Right lobe of liver (tissue), 6 donors: ENCODE measurements around the gene CLEC1B. TPM values are rescaled to one million over a fixed set of nuclear protein-coding genes. Genes with fewer than 3 reads are reported as not detected.
"Not testable (repeated sequence)": the region's sequence is repeated elsewhere in the genome, so short reads cannot be mapped to it uniquely, and the experiment has no call there.

ENCODE experiments used
- ATAC-seq, 4 donors: fragments of 200-7000 bp; cut with Tn5 transposase; one replicate each; pipeline ENCODE4 v1.9.1; 2020; ENCODE audit warnings: mild to moderate bottlenecking in 4 of 4, moderate library complexity in 4 of 4
- DNase-seq, 3 donors: peaks; one replicate each; pipeline ENCODE4 v3.0.0-alpha.2; 2020
- H3K27ac ChIP-seq, 3 donors: fragments of 200-600 bp; one replicate each; pipeline ENCODE4 v1.8.0; 2022
- H3K27me3 ChIP-seq, 2 donors: fragments of 200-600 bp; one replicate each; pipeline ENCODE4 v1.8.0; 2022
- H3K36me3 ChIP-seq, 4 donors: fragments of 200-600 bp; sonication (generic) in 1 of 4; one replicate each; pipeline versions ENCODE4 v1.5.1 to v1.8.0; 2017 to 2022; ENCODE audit warnings: control low read depth in 1 of 4
- H3K4me1 ChIP-seq, 4 donors: fragments of 200-600 bp; sonication (generic) in 1 of 4; one replicate each; pipeline versions ENCODE4 v1.5.1 to v1.8.0; 2017 to 2022; ENCODE audit warnings: control low read depth in 1 of 4
- H3K4me3 ChIP-seq, 3 donors: fragments of 200-600 bp; one replicate each; pipeline ENCODE4 v1.8.0; 2022
- H3K9me3 ChIP-seq, 4 donors: fragments of 200-600 bp; sonication (generic) in 1 of 4; one replicate each; pipeline versions ENCODE4 v1.5.1 to v1.8.0; 2017 to 2022; ENCODE audit warnings: control low read depth in 1 of 4
- POLR2A ChIP-seq: fragments of 450-650 bp; IDR thresholded peaks from one replicate; pipeline ENCODE4 v1.6.1; 2017; ENCODE audit warnings: antibody characterized with exemption, mild to moderate bottlenecking
- WGBS: methylation state at CpG from one replicate; pipeline ENCODE4 v1.1.6; 2018; ENCODE audit warnings: low coverage, low lambda C conversion rate; ENCODE audit not compliant: insufficient coverage; ENCODE audit errors: missing lambda C conversion rate; 5-methylcytosine and 5-hydroxymethylcytosine counted together
- intact Hi-C, 2 donors: fragments of 100-400 bp; cut with DNase I; formaldehyde crosslinking; loops; one replicate each; pipeline versions ENCODE4 v1.11.2 to v1.14.1; 2022
- total RNA-seq, 6 experiments: library from RNA; depleted of rRNA in 2 of 6; stranded (reverse); fragments of >200 nt in 2 of 6; fragmentation: NEBNext Ultra II Directional in 3 of 6; extraction: Animal tissue kit (Norgen Biotek cat#: 25700) in 3 of 6; gene quantifications; one replicate each; pipeline versions ENCODE4 v1.1.0 to v1.2.4, GENCODE V29; 2016 to 2023
- TF ChIP-seq, protein P1 (sequence below), 4 donors: fragments of 200-600 bp in 3 of 4; fragments of 450-650 bp in 1 of 4; IDR thresholded peaks; one replicate each; pipeline versions ENCODE4 v1.5.1 to v1.8.0; 2016 to 2022; ENCODE audit warnings: antibody characterized with exemption in 4 of 4, mild to moderate bottlenecking in 2 of 4
- donor health status: DM: no; HTN: yes; CAD: no.
- donor health status: DM: no; HTN: no; CAD: no.
- donor health status: DM: no; HTN: no; CAD: no.
- donor health status: DM: no; HTN: yes; CAD: no.
- donor health status: DM: no; HTN: yes; CAD: no.

Gene CLEC1B
- total RNA-seq, 6 experiments from 2014 or later, result 6.8 to 23.5 (median 9.7) TPM

DNA sequence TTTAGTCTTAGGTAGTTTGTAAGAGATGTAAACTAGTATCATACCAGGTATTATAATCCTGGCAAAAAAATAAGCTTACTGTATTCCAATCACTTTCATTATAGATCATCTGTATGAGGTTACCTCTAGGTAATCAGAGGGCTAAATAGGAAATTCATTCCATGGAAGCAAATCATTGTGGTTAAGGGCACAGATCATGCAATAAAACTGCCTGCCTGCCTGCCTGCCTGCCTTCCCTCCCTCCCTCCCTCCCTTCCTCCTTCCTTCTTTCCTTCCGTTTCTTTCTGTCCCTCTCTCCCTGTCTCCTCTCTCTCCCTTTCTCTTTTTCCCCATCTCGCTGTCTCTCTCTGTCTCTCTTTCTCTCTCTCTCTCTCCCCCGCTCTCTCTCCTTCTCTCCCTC is 28.4 kb upstream of the CLEC1B start:
- Histone ChIP-seq H3K36me3 (no peaks in the 10 kb centered on the region), H3K9me3 (no peaks in the 10 kb centered on the region), H3K27ac (no peak overlapping the region), H3K4me1 (no peaks in the 10 kb centered on the region), H3K4me3 (no peak overlapping the region), H3K27me3 (no peaks in the 10 kb centered on the region)
- DNase-seq, result no peak
- intact Hi-C loops, result no loop called here
- TF ChIP-seq, protein P1, sequence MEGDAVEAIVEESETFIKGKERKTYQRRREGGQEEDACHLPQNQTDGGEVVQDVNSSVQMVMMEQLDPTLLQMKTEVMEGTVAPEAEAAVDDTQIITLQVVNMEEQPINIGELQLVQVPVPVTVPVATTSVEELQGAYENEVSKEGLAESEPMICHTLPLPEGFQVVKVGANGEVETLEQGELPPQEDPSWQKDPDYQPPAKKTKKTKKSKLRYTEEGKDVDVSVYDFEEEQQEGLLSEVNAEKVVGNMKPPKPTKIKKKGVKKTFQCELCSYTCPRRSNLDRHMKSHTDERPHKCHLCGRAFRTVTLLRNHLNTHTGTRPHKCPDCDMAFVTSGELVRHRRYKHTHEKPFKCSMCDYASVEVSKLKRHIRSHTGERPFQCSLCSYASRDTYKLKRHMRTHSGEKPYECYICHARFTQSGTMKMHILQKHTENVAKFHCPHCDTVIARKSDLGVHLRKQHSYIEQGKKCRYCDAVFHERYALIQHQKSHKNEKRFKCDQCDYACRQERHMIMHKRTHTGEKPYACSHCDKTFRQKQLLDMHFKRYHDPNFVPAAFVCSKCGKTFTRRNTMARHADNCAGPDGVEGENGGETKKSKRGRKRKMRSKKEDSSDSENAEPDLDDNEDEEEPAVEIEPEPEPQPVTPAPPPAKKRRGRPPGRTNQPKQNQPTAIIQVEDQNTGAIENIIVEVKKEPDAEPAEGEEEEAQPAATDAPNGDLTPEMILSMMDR (IDR thresholded peaks at IDR 0.05), result no peak
- TF ChIP-seq POLR2A, result no peak
- 29% methylated on average over 2 of the region's 3 CpGs for whole genome bisulfite sequencing
- no peak for ATAC-seq

DNA sequence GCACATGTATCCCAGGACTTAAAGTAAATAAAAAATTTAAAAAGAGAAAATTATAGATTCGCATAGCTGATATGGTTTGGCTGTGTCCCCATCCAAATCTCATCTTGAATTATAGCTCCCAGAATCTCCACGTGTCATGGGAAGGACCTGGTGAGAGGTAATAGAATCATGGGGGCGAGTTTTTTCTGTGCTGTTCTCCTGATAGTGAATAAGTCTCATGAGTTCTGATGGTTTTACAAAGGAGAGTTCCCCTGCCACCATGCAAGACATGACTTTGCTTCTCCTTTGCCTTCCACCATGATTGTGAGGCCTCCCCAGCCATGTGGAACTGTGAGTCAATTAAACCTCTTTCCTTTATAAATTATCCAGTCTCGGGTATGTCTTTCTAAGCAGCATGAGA is 27.7 kb upstream of the CLEC1B start:
- H3K27ac ChIP-seq, DNase-seq, H3K9me3 ChIP-seq, H3K4me3 ChIP-seq, H3K36me3 ChIP-seq, ATAC-seq, H3K4me1 ChIP-seq, H3K27me3 ChIP-seq, intact Hi-C loops: not testable (repeated sequence)
- WGBS, result 66% methylated on average over 4 of the region's 4 CpGs

DNA sequence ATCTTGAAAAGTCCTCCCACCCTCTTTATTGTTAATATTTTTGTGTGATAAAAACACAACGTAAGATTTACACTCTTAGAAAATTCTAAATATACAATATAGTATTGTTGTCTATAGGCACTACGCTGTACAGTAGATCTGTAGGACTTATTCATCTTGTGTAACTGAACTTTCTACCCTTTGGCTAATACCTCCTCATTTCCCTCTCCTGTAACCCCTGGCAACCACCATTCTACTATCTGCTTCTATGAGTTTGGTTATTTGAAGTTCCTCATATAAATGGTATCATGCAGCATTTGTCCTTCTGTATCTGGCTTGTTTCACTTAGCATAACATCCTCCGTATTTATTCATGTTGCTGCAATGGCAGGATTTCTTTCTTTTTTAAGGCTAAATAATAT is 26.3 kb upstream of the CLEC1B start:
- Histone ChIP-seq H3K27me3 (no peaks in the 10 kb centered on the region), H3K4me3 (no peak overlapping the region), H3K4me1 (no peaks in the 10 kb centered on the region), H3K9me3 (no peaks in the 10 kb centered on the region), H3K27ac (no peak overlapping the region), H3K36me3 (no peaks in the 10 kb centered on the region)
- WGBS, result 64% methylated on average over 3 of the region's 3 CpGs
- no peak for ATAC-seq
- intact Hi-C loops, result no loop called here
- TF ChIP-seq, protein P1 (IDR thresholded peaks at IDR 0.05), result no peak
- TF ChIP-seq POLR2A, result no peak
- DNase-seq, result no peak

DNA sequence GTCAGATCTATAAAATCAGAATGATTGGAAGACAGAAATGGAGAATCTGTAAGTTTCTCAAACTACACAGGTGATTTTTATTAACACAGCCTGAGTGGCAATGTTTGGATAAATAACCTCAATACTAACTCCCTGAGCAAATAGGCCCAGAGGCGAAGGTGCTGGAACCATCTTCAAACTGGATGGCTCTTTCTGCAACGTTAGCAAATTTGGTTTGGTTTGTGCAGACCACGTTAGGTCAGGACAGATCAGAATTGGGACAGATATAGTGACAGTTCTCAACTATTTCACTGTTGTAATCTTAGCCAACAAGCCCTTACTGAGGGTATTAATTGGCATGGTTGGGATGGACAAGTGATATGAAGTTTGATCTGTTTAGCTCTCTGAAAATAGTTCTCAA is 22.4 kb upstream of the CLEC1B start:
- Histone ChIP-seq H3K9me3 (no peaks in the 10 kb centered on the region), H3K4me3 (no peak overlapping the region), H3K27me3 (no peaks in the 10 kb centered on the region), H3K4me1 (no peaks in the 10 kb centered on the region), H3K36me3 (no peaks in the 10 kb centered on the region), H3K27ac (no peak overlapping the region)
- DNase-seq, result no peak
- intact Hi-C loops, result no loop called here
- WGBS, result 36% methylated on average over 2 of the region's 3 CpGs
- no peak for ATAC-seq
- no peak for TF ChIP-seq POLR2A
- TF ChIP-seq, protein P1 (IDR thresholded peaks at IDR 0.05), result no peak

DNA sequence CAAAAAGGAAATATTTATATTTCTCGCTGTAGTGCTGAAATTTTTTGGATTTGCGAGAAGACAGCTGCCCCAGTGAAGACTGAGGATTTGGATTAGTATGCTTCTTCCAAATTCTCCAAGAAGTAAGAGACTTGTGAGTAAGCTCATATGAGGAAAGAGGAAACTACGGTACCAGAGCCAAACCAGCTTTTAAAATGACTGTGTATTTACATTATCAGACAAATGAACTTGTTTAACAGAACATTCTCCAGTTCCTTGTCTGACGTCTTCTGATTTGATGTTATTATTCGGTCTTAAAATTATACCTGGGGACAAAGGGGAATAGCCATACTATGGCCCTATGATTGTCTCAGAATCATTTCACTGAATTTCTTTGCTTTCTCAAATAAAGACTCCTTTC is 19.5 kb upstream of the CLEC1B start:
- intact Hi-C loops, result no loop called here
- no peak overlapping the region for H3K4me3 ChIP-seq
- H3K36me3 ChIP-seq, result no peaks in the 10 kb centered on the region
- no peaks in the 10 kb centered on the region for H3K9me3 ChIP-seq
- WGBS, result 60% methylated on average over 5 of the region's 5 CpGs
- no peaks in the 10 kb centered on the region for H3K4me1 ChIP-seq
- DNase-seq, result no peak
- no peaks in the 10 kb centered on the region for H3K27me3 ChIP-seq
- ATAC-seq, result no peak
- TF ChIP-seq POLR2A, result no peak
- TF ChIP-seq, protein P1 (IDR thresholded peaks at IDR 0.05), result no peak
- H3K27ac ChIP-seq, result no peak overlapping the region
